ENCODE measurements around the gene ATP8A1.

ATP8A1 gene

GRCh38 chr4:42561031-42561430 lies 95.9 kb downstream of the ATP8A1 start:
- TF ChIP-seq CTCF (IDR thresholded peaks at IDR 0.05; ENCODE audit: borderline replicate concordance, insufficient read depth, low read depth, low read length): no peak
- H3K4me3 ChIP-seq (ENCODE audit: low read depth, low read length): no peak overlapping the region

DNA sequence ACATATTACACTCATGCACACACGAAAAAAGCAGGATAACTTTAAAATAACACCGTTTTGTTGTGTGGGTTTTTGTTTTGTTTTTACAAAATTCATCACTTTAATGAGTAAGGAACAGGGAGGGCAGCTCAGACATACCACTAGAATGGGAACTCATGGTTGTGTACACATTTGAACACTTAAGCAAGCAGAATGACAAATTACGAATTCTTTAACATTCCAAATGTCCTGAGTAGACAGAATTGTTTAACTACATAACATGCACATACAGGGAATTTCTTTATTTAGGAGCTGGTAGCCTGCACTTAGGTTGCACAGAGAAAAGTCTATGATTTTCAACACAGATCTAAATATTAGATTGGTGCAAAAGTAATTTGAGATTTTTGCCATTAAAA lies 96.4 kb downstream of the ATP8A1 start:
- no peak for TF ChIP-seq CTCF (IDR thresholded peaks at IDR 0.05; ENCODE audit: borderline replicate concordance, insufficient read depth, low read depth, low read length)
- H3K4me3 ChIP-seq (ENCODE audit: low read depth, low read length): no peak overlapping the region

DNA sequence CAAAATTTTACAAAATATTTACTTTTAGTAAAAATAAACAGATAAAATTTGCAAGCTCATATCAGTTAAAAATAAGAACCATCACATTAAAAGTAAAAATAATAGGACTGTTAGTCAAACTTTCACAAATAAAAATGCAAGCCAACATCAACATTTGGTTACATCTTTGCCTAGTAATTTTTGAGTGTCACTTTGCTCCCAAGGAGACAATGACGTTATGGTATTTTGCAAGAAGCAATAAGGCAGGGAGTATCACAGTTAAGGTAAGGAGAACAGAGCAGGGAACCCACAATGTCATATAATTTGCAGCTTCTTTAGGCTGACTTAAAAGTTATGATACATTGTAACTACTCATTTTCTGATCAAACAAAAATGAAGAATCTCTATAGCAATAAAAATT lies 98.7 kb downstream of the ATP8A1 start:
- TF ChIP-seq CTCF (IDR thresholded peaks at IDR 0.05; ENCODE audit: borderline replicate concordance, insufficient read depth, low read depth, low read length): no peak
- H3K4me3 ChIP-seq (ENCODE audit: low read depth, low read length): no peak overlapping the region

- TF ChIP-seq CTCF (IDR thresholded peaks at IDR 0.05; ENCODE audit: borderline replicate concordance, insufficient read depth, low read depth, low read length): no peak
- no peak overlapping the region for H3K4me3 ChIP-seq (ENCODE audit: low read depth, low read length)
Observed at GRCh38 chr4:42555828-42556227, 101.1 kb downstream of the ATP8A1 start.

DNA sequence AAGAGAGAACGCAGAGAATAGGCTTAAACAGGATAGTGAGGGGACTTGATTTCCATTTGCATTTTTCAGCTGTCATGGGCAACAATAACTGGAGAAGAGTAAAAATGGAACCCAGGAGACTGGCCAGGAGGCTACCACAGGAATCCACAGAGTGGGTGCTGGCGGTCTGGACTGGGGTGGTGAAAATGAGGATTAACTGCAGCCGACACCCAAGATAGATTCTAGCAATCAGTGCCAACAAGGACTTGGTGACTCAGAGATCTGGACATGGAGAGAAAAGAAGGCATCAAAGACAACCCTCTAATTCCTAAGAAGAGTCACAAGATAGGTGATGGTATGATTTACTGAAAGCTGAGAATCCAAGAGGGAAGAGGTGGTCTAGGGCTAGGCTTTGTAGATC lies 102.8 kb downstream of the ATP8A1 start:
- H3K4me3 ChIP-seq (ENCODE audit: low read depth, low read length): no peak overlapping the region
- no peak for TF ChIP-seq CTCF (IDR thresholded peaks at IDR 0.05; ENCODE audit: borderline replicate concordance, insufficient read depth, low read depth, low read length)

DNA sequence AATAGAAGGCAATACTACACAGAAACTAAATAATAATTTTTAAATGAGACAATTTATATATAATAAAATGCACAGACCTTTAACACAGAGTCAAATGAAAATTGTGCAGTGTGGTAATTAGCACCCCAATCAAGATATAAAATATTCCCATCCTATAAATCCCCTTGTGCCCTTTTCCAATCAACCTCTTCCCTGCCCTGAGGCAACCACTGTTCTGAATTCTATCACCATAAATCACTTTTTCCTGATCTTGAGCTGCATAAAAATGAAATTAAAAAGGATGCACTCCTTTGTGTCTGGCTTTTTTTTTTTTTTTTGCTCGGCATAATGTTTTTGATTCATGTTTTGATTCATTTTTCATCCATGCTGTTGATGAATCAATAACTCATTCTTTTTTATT lies 107.0 kb downstream of the ATP8A1 start:
- no peak overlapping the region for H3K4me3 ChIP-seq (ENCODE audit: low read depth, low read length)
- TF ChIP-seq CTCF (IDR thresholded peaks at IDR 0.05; ENCODE audit: borderline replicate concordance, insufficient read depth, low read depth, low read length): no peak

DNA sequence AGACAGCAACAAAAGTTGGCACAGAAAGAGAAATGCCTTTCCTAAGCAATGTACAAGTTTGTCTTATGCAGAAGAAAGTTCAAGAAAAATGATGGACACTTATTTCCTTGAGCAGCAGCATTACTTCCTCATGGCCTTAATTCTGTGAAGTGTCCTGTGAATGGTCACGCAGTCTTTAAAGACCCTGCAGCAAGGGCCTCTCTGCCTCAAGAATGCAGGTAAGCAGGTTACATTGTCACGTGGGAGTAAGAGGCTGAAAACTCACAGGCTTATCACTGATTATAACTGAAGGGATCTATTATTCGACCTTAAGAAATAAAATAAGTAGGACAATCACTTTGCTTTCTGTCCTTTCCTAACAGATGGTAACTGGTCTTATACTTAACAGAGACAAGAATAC lies 109.1 kb downstream of the ATP8A1 start:
- no peak overlapping the region for H3K4me3 ChIP-seq (ENCODE audit: low read depth, low read length)
- no peak for TF ChIP-seq CTCF (IDR thresholded peaks at IDR 0.05; ENCODE audit: borderline replicate concordance, insufficient read depth, low read depth, low read length)

All from GM12875 (cell line).